Kidney (tissue), 14 donors: Measurements from ENCODE around the gene NET1. TPM values are rescaled to one million over a fixed set of nuclear protein-coding genes. Genes with fewer than 3 reads are reported as not detected.

ENCODE experiments used
- DNase-seq, 5 donors: peaks; one replicate each; pipeline ENCODE4 v3.0.0-alpha.2; 2013 to 2020
- FAIRE-seq: peaks from 2 replicates; lab custom pipeline; 2012; peaks lifted over from hg19 to GRCh38; lab: Jason Lieb, UNC
- H3K27ac ChIP-seq, 2 donors: one replicate each; pipeline ENCODE4 v1.7.0; 2013; ENCODE audit warnings: low read depth in 2 of 2, low read length in 2 of 2, inconsistent platforms in 1 of 2
- H3K27me3 ChIP-seq: one replicate; pipeline ENCODE4 v1.7.1; 2013; ENCODE audit warnings: low read length, inconsistent platforms; ENCODE audit not compliant: control insufficient read depth, insufficient read depth
- H3K36me3 ChIP-seq, 3 donors: one replicate each; pipeline versions ENCODE4 v1.7.0 to v1.7.1; 2013; ENCODE audit warnings: low read length in 3 of 3, control low read depth in 1 of 3, inconsistent platforms in 1 of 3; ENCODE audit not compliant: insufficient read depth in 3 of 3, control insufficient read depth in 2 of 3
- H3K4me1 ChIP-seq, 3 donors: one replicate each; pipeline versions ENCODE4 v1.7.0 to v1.7.1; 2013; ENCODE audit warnings: low read length in 3 of 3, inconsistent platforms in 1 of 3, low read depth in 1 of 3; ENCODE audit not compliant: control insufficient read depth in 2 of 3, insufficient read depth in 2 of 3
- H3K4me3 ChIP-seq, 3 donors: one replicate each; pipeline versions ENCODE4 v1.7.0 to v1.8.1; 2013; ENCODE audit warnings: low read length in 3 of 3, control low read depth in 1 of 3, inconsistent platforms in 1 of 3
- H3K9ac ChIP-seq, 3 donors: one replicate each; pipeline versions ENCODE4 v1.7.0 to v1.7.1; 2013; ENCODE audit warnings: low read length in 3 of 3, control low read depth in 1 of 3, inconsistent platforms in 1 of 3
- H3K9me3 ChIP-seq, 3 donors: one replicate each; pipeline versions ENCODE4 v1.7.0 to v1.7.1; 2013; ENCODE audit warnings: low read length in 3 of 3, control low read depth in 1 of 3, inconsistent platforms in 1 of 3; ENCODE audit not compliant: control insufficient read depth in 2 of 3, insufficient read depth in 1 of 3
- CTCF ChIP-seq: IDR thresholded peaks from 3 replicates; pipeline ENCODE4 v1.5.1; 2012; ENCODE audit warnings: mild to moderate bottlenecking, moderate library complexity, borderline replicate concordance; ENCODE audit not compliant: insufficient read depth; ENCODE audit errors: extremely low read depth
- intact Hi-C: fragments of 100-400 bp; cut with DNase I; formaldehyde crosslinking; loops from one replicate; pipeline ENCODE4 v1.11.1; 2022
- polyA plus RNA-seq: library from polyadenylated mRNA; stranded (reverse); fragments of 350-450 nt; fragmentation: Illumina TruSeq; extraction: RNeasy Lipid Tissue Mini Kit (QIAGEN cat#74804); gene quantifications from one replicate; pipeline ENCODE4 v1.2.3, GENCODE V29; 2014; ENCODE audit warnings: low read depth, low replicate concordance; ENCODE audit not compliant: insufficient read depth
- total RNA-seq: library from RNA; stranded (reverse); fragmentation: NEBNext Ultra II Directional; extraction: Animal tissue kit (Norgen Biotek cat#: 25700); gene quantifications from one replicate; pipeline ENCODE4 v1.2.1, GENCODE V29; 2021
- donor health status: control.
- donor health status: control.
- donor health status: control.
- donor health status: control.
- donor health status: control.
- donor health status: DM: yes; HTN: yes; CAD: no.
- donor health status: Normal renal cell carcinoma (clear cell type).

The NET1 gene
- total and polyA plus RNA-seq, 2 donors from 2014 or later = 35.9 to 86.5 TPM

GRCh38 chr10:5479481-5480161 is 67.3 kb downstream of the NET1 start:
- intact Hi-C loops = no loop called here
- Histone ChIP-seq H3K9me3 (peaks cover 0 to 3% (median 0%) of the 10 kb centered on the region in 3 donors), H3K9ac (no peak overlapping the region), H3K27me3 (no peaks in the 10 kb centered on the region), H3K27ac (no peak overlapping the region), H3K4me3 (no peak overlapping the region), H3K4me1 (no peaks in the 10 kb centered on the region), H3K36me3 (no peaks in the 10 kb centered on the region)
- no peak for TF ChIP-seq CTCF
- FAIRE-seq (no peak), DNase-seq (peak in 1 of 5 donors; percentile 22)

GRCh38 chr10:5480162-5480941 is 68.0 kb downstream of the NET1 start:
- TF ChIP-seq CTCF = no peak
- FAIRE-seq (no peak), DNase-seq (peak in 1 of 5 donors; percentile 15)
- H3K4me3 ChIP-seq = no peak overlapping the region
- no peak overlapping the region for H3K9ac ChIP-seq
- no peaks in the 10 kb centered on the region for H3K36me3 ChIP-seq
- H3K27ac ChIP-seq = no peak overlapping the region
- intact Hi-C loops = no loop called here
- no peaks in the 10 kb centered on the region for H3K4me1 ChIP-seq
- peaks cover 0 to 3% (median 0%) of the 10 kb centered on the region in 3 donors for H3K9me3 ChIP-seq
- no peaks in the 10 kb centered on the region for H3K27me3 ChIP-seq

GRCh38 chr10:5481121-5481520 is 68.8 kb downstream of the NET1 start:
- H3K27me3 ChIP-seq = no peaks in the 10 kb centered on the region
- no peak overlapping the region for H3K4me3 ChIP-seq
- no peak overlapping the region for H3K27ac ChIP-seq
- no peak overlapping the region for H3K9ac ChIP-seq
- FAIRE-seq = no peak
- H3K36me3 ChIP-seq = no peaks in the 10 kb centered on the region
- H3K4me1 ChIP-seq = no peaks in the 10 kb centered on the region
- TF ChIP-seq CTCF = no peak
- DNase-seq = no peak
- peaks cover 0 to 3% (median 0%) of the 10 kb centered on the region in 3 donors for H3K9me3 ChIP-seq
- intact Hi-C loops = no loop called here
